ENCODE results near the gene AKT3.
"Not testable (repeated sequence)": the region's sequence is repeated elsewhere in the genome, so short reads cannot be mapped to it uniquely, and the experiment has no call there.

AKT3 gene

GRCh38 chr1:243850202-243850451 lies at the start of gene AKT3:
TSS of gene AKT3 (minus strand) at chr1:243850243. CDS start at chr1:243843170, 7,073 bp downstream.
- DNase-seq: peak; percentile 89

GRCh38 chr1:243898278-243898677 lies 48.2 kb upstream of the AKT3 start:
- DNase-seq: no peak

GRCh38 chr1:243896313-243896712 lies 46.3 kb upstream of the AKT3 start:
- no peak for DNase-seq

- DNase-seq: no peak
Observed at GRCh38 chr1:243892456-243892855, 42.4 kb upstream of the AKT3 start.

GRCh38 chr1:243890576-243890975 lies 40.5 kb upstream of the AKT3 start:
- DNase-seq: peak; percentile 96

GRCh38 chr1:243885806-243886205 lies 35.8 kb upstream of the AKT3 start:
- no peak for DNase-seq

GRCh38 chr1:243884603-243885002 lies 34.6 kb upstream of the AKT3 start:
- DNase-seq: no peak

GRCh38 chr1:243883551-243883950 lies 33.5 kb upstream of the AKT3 start:
- DNase-seq: peak; percentile 81

- DNase-seq: peak; percentile 35
Observed at GRCh38 chr1:243882276-243882675, 32.2 kb upstream of the AKT3 start.

- not testable (repeated sequence) for DNase-seq
Observed at GRCh38 chr1:243877058-243877457, 27.0 kb upstream of the AKT3 start.

GRCh38 chr1:243855616-243856318 lies 5.7 kb upstream of the AKT3 start:
- DNase-seq: no peak

GRCh38 chr1:243851765-243852164 lies 1.7 kb upstream of the AKT3 start:
- DNase-seq: no peak

GRCh38 chr1:243851257-243851756 lies 1.3 kb upstream of the AKT3 start:
- no peak for DNase-seq

- DNase-seq: peak; percentile 85
Observed at GRCh38 chr1:243850452-243851256, 611 bp upstream of the AKT3 start.

- DNase-seq: no peak
Observed at GRCh38 chr1:243849421-243850201, 432 bp downstream of the AKT3 start.

GRCh38 chr1:243848858-243849420 lies 1.1 kb downstream of the AKT3 start:
- DNase-seq: peak; percentile 68

GRCh38 chr1:243848165-243848857 lies 1.7 kb downstream of the AKT3 start:
- no peak for DNase-seq

- DNase-seq: no peak
Observed at GRCh38 chr1:243846761-243847160, 3.3 kb downstream of the AKT3 start.

GRCh38 chr1:243845888-243846287 lies 4.2 kb downstream of the AKT3 start:
- DNase-seq: no peak

- no peak for DNase-seq
Observed at GRCh38 chr1:243844186-243844585, 5.9 kb downstream of the AKT3 start.

GRCh38 chr1:243842978-243843511 lies 7.0 kb downstream of the AKT3 start:
- DNase-seq: peak; percentile 81

GRCh38 chr1:243842161-243842560 lies 7.9 kb downstream of the AKT3 start:
- no peak for DNase-seq

All from fibroblast of skin of right quadriceps (primary cell).